GM19240 (cell line): Measurements from ENCODE around the gene PARP15.

Source experiments
- DNase-seq: peaks from one replicate; pipeline ENCODE4 v3.0.0; 2011; ENCODE audit warnings: low spot score; ENCODE audit not compliant: insufficient read length

PARP15 gene

GRCh38 chr3:122572940-122573412 lies 4.5 kb upstream of the PARP15 start:
- DNase-seq, result peak; percentile 11

GRCh38 chr3:122576174-122576940 lies 1.1 kb upstream of the PARP15 start:
- peak; percentile 29 for DNase-seq

GRCh38 chr3:122578069-122578740 lies 755 bp downstream of the PARP15 start:
- DNase-seq, result no peak

- no peak for DNase-seq
Observed at GRCh38 chr3:122580470-122580869, 3.0 kb downstream of the PARP15 start.

- DNase-seq, result no peak
Observed at GRCh38 chr3:122581622-122582021, 4.2 kb downstream of the PARP15 start.

GRCh38 chr3:122582390-122582789 lies 4.9 kb downstream of the PARP15 start:
- no peak for DNase-seq

GRCh38 chr3:122586098-122586497 lies 8.6 kb downstream of the PARP15 start:
- no peak for DNase-seq

- no peak for DNase-seq
Observed at GRCh38 chr3:122586773-122587485, 9.5 kb downstream of the PARP15 start.

GRCh38 chr3:122587572-122587971 lies 10.1 kb downstream of the PARP15 start:
- no peak for DNase-seq

- DNase-seq, result no peak
Observed at GRCh38 chr3:122589297-122589696, 11.8 kb downstream of the PARP15 start.

- no peak for DNase-seq
Observed at GRCh38 chr3:122590610-122591009, 13.2 kb downstream of the PARP15 start.

- DNase-seq, result no peak
Observed at GRCh38 chr3:122594025-122594424, 16.6 kb downstream of the PARP15 start.

GRCh38 chr3:122598151-122598550 lies 20.7 kb downstream of the PARP15 start:
- DNase-seq, result no peak

GRCh38 chr3:122598556-122598955 lies 21.1 kb downstream of the PARP15 start:
- no peak for DNase-seq

- no peak for DNase-seq
Observed at GRCh38 chr3:122602011-122602710, 24.7 kb downstream of the PARP15 start.

GRCh38 chr3:122603056-122603455 lies 25.6 kb downstream of the PARP15 start:
- no peak for DNase-seq

GRCh38 chr3:122606330-122606729 lies 28.9 kb downstream of the PARP15 start:
- no peak for DNase-seq

- no peak for DNase-seq
Observed at GRCh38 chr3:122608916-122609315, 31.5 kb downstream of the PARP15 start.

GRCh38 chr3:122609798-122610559 lies 32.5 kb downstream of the PARP15 start:
- DNase-seq, result peak; percentile 59

- DNase-seq, result no peak
Observed at GRCh38 chr3:122612696-122613095, 35.2 kb downstream of the PARP15 start.

- no peak for DNase-seq
Observed at GRCh38 chr3:122615303-122615702, 37.9 kb downstream of the PARP15 start.
